Measurements from ENCODE around the gene STAT6.

Gene STAT6

DNA sequence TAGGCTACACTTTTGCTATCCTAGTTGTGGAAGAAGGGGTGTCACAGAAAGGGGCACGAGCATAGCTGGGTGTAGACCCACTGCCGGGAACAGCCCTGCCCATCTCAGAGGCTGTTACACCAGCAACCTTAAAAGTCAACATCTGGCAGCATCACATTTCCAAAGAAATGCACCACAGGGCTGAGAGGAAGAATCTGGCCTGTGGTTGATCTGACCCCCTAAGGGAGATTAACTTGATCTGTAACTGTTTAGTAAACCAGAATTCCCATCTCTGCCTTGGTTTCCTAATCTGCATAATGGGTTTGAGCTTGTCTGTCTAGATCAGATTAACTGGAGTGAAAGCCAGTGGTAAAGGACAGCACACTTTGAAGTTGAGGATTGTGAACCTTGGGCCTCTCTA lies 34.9 kb upstream of the STAT6 start:
- DNase-seq (ENCODE audit: low read depth): peak; percentile 72
- H3K4me3 ChIP-seq (ENCODE audit: control insufficient read depth, low read depth, low read length): no peak overlapping the region
- TF ChIP-seq, protein P1, sequence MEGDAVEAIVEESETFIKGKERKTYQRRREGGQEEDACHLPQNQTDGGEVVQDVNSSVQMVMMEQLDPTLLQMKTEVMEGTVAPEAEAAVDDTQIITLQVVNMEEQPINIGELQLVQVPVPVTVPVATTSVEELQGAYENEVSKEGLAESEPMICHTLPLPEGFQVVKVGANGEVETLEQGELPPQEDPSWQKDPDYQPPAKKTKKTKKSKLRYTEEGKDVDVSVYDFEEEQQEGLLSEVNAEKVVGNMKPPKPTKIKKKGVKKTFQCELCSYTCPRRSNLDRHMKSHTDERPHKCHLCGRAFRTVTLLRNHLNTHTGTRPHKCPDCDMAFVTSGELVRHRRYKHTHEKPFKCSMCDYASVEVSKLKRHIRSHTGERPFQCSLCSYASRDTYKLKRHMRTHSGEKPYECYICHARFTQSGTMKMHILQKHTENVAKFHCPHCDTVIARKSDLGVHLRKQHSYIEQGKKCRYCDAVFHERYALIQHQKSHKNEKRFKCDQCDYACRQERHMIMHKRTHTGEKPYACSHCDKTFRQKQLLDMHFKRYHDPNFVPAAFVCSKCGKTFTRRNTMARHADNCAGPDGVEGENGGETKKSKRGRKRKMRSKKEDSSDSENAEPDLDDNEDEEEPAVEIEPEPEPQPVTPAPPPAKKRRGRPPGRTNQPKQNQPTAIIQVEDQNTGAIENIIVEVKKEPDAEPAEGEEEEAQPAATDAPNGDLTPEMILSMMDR (conservative IDR thresholded peaks at IDR 0.05; ENCODE audit: control insufficient read depth, insufficient read depth, low read depth, low read length): no peak

DNA sequence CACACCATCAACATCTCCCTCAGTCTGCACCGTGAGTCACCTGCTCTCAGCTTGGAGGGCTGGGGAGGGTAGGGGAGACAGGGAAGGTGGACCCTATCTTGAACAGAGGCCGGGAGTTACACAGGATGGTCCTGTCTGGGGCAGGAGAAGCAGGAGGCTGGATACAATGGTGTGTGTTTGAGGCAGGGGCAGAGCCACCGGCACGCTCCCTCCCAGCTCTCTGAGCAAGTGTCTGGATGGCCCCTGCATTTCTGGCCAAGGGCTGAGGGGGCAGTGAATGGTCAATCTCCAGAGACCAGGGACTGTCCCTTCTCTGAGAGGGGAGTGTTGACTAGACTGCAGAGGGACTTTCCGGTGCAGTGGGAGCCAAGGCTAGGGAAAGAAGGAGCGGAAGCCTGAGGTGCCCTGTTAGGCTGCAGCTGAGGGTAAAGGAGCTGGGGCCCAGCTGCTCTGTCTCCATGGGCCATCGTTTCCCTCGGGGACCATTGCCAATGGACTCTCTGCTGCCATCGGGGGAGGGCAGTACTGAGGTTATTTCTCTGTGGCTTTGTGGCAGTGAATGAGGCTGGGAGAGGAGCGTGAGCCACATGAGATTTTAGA lies 34.4 kb upstream of the STAT6 start:
- no peak overlapping the region for H3K4me3 ChIP-seq (ENCODE audit: control insufficient read depth, low read depth, low read length)
- TF ChIP-seq, protein P1 (conservative IDR thresholded peaks at IDR 0.05; ENCODE audit: control insufficient read depth, insufficient read depth, low read depth, low read length): peak; percentile 7
- DNase-seq (ENCODE audit: low read depth): no peak

DNA sequence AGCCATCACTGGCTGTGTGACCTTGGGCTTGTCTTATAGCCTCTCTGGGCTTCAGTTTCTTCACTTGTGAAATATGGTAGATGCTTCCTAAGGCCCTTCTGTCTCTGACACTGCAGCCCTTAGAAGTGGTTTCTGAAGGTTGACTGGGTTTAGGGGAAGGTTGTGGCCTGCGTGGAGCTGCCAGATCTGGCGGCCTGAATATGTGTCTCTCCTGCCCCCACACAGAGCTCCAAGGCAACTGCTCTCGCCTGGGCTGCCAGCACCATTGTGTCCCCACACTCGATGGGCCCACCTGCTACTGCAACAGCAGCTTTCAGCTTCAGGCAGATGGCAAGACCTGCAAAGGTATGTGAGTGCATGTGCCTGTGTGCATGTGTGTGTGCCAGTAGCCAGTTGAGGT lies 32.3 kb upstream of the STAT6 start:
- DNase-seq (ENCODE audit: low read depth): no peak
- no peak overlapping the region for H3K4me3 ChIP-seq (ENCODE audit: control insufficient read depth, low read depth, low read length)
- TF ChIP-seq, protein P1 (conservative IDR thresholded peaks at IDR 0.05; ENCODE audit: control insufficient read depth, insufficient read depth, low read depth, low read length): no peak

DNA sequence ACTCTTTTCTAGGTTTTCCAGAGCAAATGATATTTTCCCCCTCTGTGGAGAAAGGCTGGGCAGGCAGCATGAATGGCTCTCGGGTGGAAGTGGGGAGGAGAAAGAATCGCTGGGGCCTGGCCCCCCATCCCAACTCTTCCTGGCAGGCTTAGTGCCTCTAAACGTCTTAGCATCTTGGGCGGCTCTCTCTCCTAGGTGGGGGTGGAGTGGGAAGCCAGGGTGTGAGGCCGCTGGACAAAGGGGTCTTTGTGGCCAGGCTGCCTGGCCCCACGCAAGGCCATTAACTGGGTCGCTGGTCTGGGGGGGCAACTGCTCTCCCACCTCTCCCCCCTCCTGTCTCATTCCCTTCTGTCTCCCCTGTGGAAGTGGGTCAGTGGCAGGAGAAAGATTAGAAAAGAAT lies 31.6 kb upstream of the STAT6 start:
- no peak for DNase-seq (ENCODE audit: low read depth)
- no peak overlapping the region for H3K4me3 ChIP-seq (ENCODE audit: control insufficient read depth, low read depth, low read length)
- TF ChIP-seq, protein P1 (conservative IDR thresholded peaks at IDR 0.05; ENCODE audit: control insufficient read depth, insufficient read depth, low read depth, low read length): no peak

DNA sequence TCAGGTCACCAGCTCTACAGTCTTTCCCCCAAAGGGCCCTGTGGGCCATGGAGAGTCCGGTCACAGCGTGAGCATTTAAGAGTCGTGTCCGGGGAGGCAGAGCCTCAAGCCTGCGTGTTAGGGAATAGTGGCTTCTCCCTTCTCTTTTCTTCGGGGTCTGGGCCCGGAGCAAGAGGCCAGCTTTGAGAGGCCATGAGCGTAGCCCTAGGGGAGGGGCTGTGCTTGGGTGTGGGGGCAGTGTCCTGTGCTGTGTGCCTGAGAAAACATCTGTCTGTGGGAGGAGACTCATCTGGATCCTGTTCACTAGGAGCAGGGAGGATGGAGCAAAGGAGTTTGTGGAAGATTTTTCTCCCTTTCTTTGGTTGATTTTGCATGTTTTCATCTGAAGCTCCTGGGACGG lies 31.0 kb upstream of the STAT6 start:
- H3K4me3 ChIP-seq (ENCODE audit: control insufficient read depth, low read depth, low read length): no peak overlapping the region
- no peak for DNase-seq (ENCODE audit: low read depth)
- TF ChIP-seq, protein P1 (conservative IDR thresholded peaks at IDR 0.05; ENCODE audit: control insufficient read depth, insufficient read depth, low read depth, low read length): no peak

DNA sequence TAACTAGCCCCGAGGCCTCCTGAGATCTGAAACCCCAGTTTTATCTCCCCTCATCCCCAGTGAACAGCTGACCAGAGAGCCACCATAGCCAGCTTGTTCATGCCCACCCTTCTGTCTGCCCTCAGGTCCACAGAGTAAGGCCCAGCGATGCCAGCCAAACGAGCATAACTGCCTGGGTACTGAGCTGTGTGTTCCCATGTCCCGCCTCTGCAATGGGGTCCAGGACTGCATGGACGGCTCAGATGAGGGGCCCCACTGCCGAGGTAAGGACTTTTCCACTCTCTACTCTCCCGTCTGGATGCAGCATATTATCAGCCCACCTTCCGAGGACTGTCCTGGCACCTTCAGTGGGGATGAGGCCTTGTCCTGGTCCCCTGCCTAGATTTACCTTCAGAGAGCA lies 30.1 kb upstream of the STAT6 start:
- DNase-seq (ENCODE audit: low read depth): no peak
- H3K4me3 ChIP-seq (ENCODE audit: control insufficient read depth, low read depth, low read length): no peak overlapping the region
- TF ChIP-seq, protein P1 (conservative IDR thresholded peaks at IDR 0.05; ENCODE audit: control insufficient read depth, insufficient read depth, low read depth, low read length): no peak
